Sigmoid colon (tissue), 4 donors: ENCODE data around the gene EEF1E1.

Source experiments
- CTCF ChIP-seq, 4 experiments: fragments of 450-650 bp in 3 of 4; fragments of 200-600 bp in 1 of 4; IDR thresholded peaks; one replicate each; pipeline ENCODE4 v1.5.1; 2016 to 2019; ENCODE audit warnings: antibody characterized with exemption in 4 of 4, mild to moderate bottlenecking in 3 of 4, moderate library complexity in 2 of 4
- EP300 ChIP-seq, 4 donors: sonication (generic); formaldehyde crosslinking; IDR thresholded peaks; one replicate each; pipeline ENCODE4 v1.6.1; 2017; ENCODE audit warnings: antibody characterized with exemption in 4 of 4
- POLR2A ChIP-seq, 2 donors: fragments of 450-650 bp; IDR thresholded peaks; one replicate each; pipeline ENCODE4 v1.6.1; 2016; ENCODE audit warnings: antibody characterized with exemption in 2 of 2, mild to moderate bottlenecking in 2 of 2, moderate library complexity in 2 of 2

- TF ChIP-seq CTCF (IDR thresholded peaks at IDR 0.05) (no peak), POLR2A (IDR thresholded peaks at IDR 0.05) (no peak), EP300 (IDR thresholded peaks at IDR 0.05) (no peak)
These were observed 10.8 kb upstream of the EEF1E1 start for GRCh38 chr6:8113131-8113654.
